ENCODE results near the gene ZNF277.
"Not testable (repeated sequence)": the region's sequence is repeated elsewhere in the genome, so short reads cannot be mapped to it uniquely, and the experiment has no call there.

Gene ZNF277

DNA sequence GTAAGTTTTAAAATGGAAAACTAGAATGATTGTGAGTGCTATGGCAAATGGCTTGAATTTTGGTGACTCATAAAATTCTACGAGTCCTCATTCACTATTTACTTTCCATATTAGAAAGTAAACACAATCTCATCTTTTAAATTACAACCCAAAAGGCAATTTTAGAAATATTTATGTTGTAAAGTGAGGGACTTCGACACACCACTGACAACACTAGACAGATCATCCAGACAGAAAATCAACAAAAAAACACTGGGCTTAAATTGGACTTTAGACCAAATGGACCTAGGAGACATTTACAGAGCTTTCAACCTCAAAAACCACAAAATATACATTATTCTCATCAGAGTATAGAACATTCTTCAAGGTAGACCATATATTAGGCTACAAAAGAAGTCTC, 30.1 kb downstream of the ZNF277 start:
- Mint-ChIP-seq H3K27ac (no peak overlapping the region), H3K27me3 (no peaks in the 10 kb centered on the region), H3K4me1 (peaks cover 2 to 7% of the 10 kb centered on the region in 2 donors), H3K4me3 (no peak overlapping the region), H3K36me3 (peaks cover 14 to 23% of the 10 kb centered on the region in 2 donors), H3K9me3 (peaks cover 6 to 7% of the 10 kb centered on the region in 2 donors)
- no peak for ATAC-seq (replicated peaks)
- DNase-seq = no peak

DNA sequence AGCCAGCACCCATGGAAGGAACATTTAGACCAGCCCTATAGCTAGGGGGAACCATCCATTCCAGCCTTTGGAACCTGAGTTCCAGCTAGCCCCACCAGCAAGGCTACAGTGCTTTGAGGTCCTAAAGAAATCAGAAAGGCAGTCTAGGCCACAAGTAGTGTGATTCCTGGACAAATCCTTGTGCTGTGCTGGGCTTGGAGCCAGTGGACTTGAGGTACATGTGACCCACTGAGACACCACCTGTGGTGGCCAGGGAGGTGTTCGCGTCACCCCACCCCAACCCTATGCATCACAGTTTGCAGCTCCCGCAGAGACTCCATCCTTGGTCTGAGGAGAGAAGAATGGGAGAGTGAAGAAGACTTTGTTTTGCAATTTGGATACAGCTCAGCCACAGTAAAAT, 31.8 kb downstream of the ZNF277 start:
- Mint-ChIP-seq H3K27ac (no peak overlapping the region), H3K4me1 (peaks cover 1 to 2% of the 10 kb centered on the region in 2 donors), H3K4me3 (no peak overlapping the region), H3K36me3 (peaks cover 15 to 29% of the 10 kb centered on the region in 2 donors), H3K27me3 (no peaks in the 10 kb centered on the region), H3K9me3 (peaks cover 7 to 14% of the 10 kb centered on the region in 2 donors)
- ATAC-seq (replicated peaks) = no peak
- DNase-seq = no peak

DNA sequence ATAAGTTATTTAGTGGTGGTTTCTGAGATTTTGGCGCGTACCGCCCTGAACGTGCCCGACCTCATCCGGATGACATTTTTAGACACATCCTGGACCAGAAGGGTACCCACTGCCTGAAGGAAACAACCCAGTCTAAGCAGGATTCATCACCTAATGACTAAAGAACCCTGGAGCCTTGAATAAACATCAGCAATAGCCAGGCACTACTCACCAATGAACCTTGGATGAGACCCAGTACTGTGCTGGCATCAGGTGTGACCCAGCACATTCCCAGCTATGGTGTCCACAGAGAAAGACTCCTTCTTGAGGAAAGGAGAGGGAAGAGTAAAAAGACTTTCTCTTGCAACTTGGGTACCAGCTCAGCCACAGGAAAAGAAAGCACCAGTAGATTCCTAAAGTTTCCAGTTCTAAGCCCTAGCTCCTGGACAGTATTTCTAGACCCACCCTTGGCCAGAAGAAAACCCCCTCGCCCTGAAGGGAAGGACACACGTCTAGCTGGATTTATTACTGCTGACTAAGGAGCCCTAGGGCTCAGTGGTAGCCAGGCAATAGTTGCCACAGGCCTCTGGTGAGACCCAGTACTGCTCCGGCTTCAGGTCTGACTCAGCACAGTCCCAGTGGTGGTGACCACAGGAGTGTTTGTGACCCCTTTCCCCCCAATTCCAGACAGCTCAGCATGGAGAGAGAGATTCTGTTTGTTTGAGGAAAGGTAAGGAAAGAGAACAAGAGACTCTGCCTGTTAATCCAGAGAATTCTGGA, 32.5 kb downstream of the ZNF277 start:
- peaks cover 7 to 14% of the 10 kb centered on the region in 2 donors for H3K9me3 Mint-ChIP-seq
- peaks cover 0 to 2% of the 10 kb centered on the region in 2 donors for H3K4me1 Mint-ChIP-seq
- H3K4me3 Mint-ChIP-seq = no peak overlapping the region
- no peaks in the 10 kb centered on the region for H3K27me3 Mint-ChIP-seq
- H3K27ac Mint-ChIP-seq = no peak overlapping the region
- ATAC-seq (replicated peaks) (no peak), DNase-seq (no peak)
- peaks cover 15 to 29% of the 10 kb centered on the region in 2 donors for H3K36me3 Mint-ChIP-seq

DNA sequence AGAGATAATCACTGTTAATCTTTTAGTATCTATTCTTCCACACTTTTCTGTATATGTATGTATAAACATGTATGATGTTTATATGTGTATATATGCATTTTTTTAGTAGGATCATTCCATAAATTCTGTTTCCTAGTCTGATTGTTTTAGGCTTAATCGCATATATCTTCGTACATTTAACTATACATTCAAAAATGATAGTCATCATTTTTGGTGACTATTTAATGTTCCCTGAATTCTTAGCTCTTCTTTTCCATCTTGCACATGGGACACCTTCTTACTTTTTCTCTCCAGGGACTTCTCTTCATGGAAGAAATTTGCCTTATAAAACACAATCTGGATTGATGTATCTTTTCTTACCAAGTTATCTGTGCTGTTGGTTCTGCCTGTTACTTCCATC, 42.1 kb downstream of the ZNF277 start:
- Mint-ChIP-seq H3K4me1 (peaks cover 5 to 12% of the 10 kb centered on the region in 2 donors), H3K27ac (no peak overlapping the region)

DNA sequence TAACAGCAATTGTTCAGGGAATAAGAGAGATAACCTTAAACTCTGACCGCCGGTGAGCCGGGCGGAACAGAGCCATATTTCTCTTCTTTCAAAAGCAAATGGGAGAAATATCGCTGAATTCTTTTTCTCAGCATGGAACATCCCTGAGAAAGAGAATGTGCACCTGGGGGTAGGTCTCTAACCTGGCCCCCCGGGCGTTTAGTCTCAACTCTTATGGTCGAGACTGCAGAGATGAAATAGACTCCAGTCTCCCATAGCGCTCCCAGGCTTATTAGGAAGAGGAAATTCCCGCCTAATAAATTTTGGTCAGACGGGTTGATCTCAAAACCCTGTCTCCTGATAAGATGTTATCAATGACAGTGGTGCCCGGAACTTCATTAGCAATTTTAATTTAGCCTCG, 43.5 kb downstream of the ZNF277 start:
- peaks cover 5 to 19% of the 10 kb centered on the region in 2 donors for H3K36me3 Mint-ChIP-seq
- H3K9me3 Mint-ChIP-seq; H3K27me3 Mint-ChIP-seq; H3K4me3 Mint-ChIP-seq; H3K27ac Mint-ChIP-seq; ATAC-seq (replicated peaks); DNase-seq: not testable (repeated sequence)
- H3K4me1 Mint-ChIP-seq = peaks cover 16 to 18% of the 10 kb centered on the region in 2 donors

More for the DNA sequence above, 42.1 kb downstream of the ZNF277 start:
- Mint-ChIP-seq H3K9me3 (peaks cover 1 to 3% of the 10 kb centered on the region in 2 donors), H3K36me3 (peaks cover 5 to 20% of the 10 kb centered on the region in 2 donors), H3K27me3 (no peaks in the 10 kb centered on the region), H3K4me3 (no peak overlapping the region)
- ATAC-seq (replicated peaks) (no peak), DNase-seq (no peak)

DNA sequence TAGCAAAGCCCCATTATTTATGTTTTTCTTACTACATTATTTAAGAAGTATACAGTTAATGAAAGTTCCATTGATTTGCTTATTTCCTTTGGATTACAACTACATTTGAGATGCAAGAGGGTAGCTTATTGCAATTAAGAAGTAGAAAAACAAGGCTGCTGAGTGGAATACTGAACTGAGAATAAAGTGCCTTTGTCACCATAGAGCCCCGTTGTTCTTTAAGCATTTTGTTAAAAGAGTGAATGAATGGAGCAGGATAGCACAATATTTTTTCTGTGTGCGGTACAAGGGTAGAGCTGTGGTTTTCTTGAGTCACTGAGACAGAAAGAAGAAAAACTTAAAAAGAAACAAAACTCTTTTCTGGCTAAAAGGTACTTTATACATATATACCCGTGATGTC, 45.6 kb downstream of the ZNF277 start:
- Mint-ChIP-seq H3K36me3 (peaks cover 3 to 8% of the 10 kb centered on the region in 2 donors), H3K27ac (no peak overlapping the region), H3K27me3 (no peaks in the 10 kb centered on the region), H3K4me3 (no peak overlapping the region), H3K9me3 (peaks cover 1 to 3% of the 10 kb centered on the region in 2 donors), H3K4me1 (peaks cover 19 to 20% of the 10 kb centered on the region in 2 donors)
- DNase-seq (no peak), ATAC-seq (replicated peaks) (no peak)

DNA sequence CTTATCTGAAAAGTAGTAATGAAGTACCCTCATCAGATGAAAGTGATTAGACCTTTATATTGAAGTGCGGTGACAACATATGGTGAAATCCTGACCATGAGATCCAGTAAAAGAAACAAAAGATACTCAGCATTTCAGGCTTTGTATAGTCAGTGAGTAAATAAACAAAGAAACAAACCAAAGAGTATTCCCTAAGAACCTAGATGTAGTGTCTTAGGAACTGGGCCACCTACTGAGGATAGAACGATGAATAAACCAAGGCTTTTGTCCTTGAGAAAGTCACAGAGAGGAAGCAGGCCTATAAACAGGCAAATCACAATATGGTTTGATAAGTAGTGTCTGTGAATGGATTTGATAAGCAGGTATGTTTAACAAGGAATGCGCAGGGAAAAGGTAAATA, 46.2 kb downstream of the ZNF277 start:
- Mint-ChIP-seq H3K4me3 (no peak overlapping the region), H3K4me1 (peaks cover 19 to 20% of the 10 kb centered on the region in 2 donors), H3K9me3 (peaks cover 1 to 3% of the 10 kb centered on the region in 2 donors), H3K27me3 (no peaks in the 10 kb centered on the region), H3K27ac (no peak overlapping the region), H3K36me3 (peaks cover 3 to 8% of the 10 kb centered on the region in 2 donors)
- ATAC-seq (replicated peaks) (no peak), DNase-seq (no peak)

DNA sequence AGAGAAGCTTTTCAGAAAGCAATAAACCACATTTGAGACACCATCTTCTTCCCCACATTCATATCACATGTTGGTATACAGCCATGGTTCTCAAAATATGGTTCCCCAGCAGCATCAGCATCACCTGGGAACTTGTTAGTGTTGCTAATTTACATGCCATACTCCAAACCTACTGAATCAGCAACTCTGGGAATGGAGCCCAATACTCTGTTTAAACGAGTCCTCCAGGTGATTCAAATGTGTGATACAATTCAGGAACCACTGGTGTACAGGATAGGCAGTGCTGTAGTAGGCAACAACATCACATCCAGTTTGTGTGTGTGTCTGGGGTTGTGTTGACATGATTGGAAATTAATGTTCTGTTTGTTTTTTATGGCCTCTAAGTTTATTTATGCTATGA, 47.7 kb downstream of the ZNF277 start:
- H3K9me3 Mint-ChIP-seq = no peaks in the 10 kb centered on the region
- DNase-seq (no peak), ATAC-seq (replicated peaks) (no peak)
- H3K27ac Mint-ChIP-seq = no peak overlapping the region
- H3K27me3 Mint-ChIP-seq = no peaks in the 10 kb centered on the region
- no peak overlapping the region for H3K4me3 Mint-ChIP-seq
- peaks cover 2 to 5% of the 10 kb centered on the region in 2 donors for H3K36me3 Mint-ChIP-seq
- H3K4me1 Mint-ChIP-seq = peaks cover 19 to 20% of the 10 kb centered on the region in 2 donors

DNA sequence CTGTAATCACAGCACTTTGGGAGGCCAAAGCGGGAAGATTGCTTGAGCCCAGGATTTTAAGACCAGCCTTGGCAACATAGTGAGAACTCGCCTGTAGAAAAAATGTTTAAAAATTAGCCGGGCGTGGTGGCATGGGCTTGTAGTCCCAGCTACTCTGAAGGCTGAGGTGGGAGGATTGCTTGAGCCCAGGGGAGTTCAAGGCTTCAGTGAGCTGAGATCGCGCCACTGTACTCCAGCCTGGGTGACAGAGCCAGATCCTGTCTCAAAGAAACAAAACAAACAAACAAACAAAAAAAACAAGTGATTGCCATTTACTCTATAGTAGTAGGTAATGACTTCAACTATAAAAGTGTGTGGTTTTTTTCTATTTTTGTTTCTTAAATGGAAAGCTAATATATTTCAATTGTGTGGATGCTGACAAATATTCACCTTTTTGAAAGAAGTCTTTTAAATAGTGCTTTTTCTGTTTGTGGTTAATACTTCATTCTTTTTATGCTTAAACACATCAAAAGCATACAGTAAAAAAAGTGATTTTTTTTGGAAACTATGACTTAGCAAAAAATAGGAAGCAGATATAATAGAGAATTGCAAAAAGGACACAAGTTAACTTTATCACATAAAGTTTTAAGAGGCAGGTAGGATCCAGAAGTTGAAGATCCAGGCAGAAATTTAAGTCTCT, 48.4 kb downstream of the ZNF277 start:
- DNase-seq (no peak), ATAC-seq (replicated peaks) (no peak)
- Mint-ChIP-seq H3K27ac (no peak overlapping the region), H3K4me3 (no peak overlapping the region), H3K27me3 (no peaks in the 10 kb centered on the region), H3K9me3 (no peaks in the 10 kb centered on the region), H3K4me1 (peaks cover 20 to 24% of the 10 kb centered on the region in 2 donors), H3K36me3 (peaks cover 2 to 5% of the 10 kb centered on the region in 2 donors)

DNA sequence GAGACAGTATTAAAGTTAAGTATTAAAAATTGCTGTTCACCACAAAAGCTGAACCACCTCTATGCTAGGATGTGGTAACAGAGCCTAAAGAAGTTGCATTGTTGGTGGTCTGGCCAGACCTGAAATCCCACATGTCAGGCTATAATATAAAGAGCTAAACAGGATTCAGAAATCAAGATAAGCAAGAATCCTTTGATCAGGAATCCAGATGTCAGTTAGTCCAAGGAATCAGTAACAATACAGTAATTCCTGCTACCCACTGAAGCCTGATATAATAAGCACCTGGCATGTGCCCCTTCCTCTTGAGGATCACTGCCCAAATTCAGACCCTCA, 48.9 kb downstream of the ZNF277 start:
- DNase-seq (no peak), ATAC-seq (replicated peaks) (no peak)
- Mint-ChIP-seq H3K9me3 (no peaks in the 10 kb centered on the region), H3K4me1 (peaks cover 20 to 26% of the 10 kb centered on the region in 2 donors), H3K27me3 (no peaks in the 10 kb centered on the region), H3K27ac (no peak overlapping the region), H3K36me3 (peaks cover 2 to 5% of the 10 kb centered on the region in 2 donors), H3K4me3 (no peak overlapping the region)

DNA sequence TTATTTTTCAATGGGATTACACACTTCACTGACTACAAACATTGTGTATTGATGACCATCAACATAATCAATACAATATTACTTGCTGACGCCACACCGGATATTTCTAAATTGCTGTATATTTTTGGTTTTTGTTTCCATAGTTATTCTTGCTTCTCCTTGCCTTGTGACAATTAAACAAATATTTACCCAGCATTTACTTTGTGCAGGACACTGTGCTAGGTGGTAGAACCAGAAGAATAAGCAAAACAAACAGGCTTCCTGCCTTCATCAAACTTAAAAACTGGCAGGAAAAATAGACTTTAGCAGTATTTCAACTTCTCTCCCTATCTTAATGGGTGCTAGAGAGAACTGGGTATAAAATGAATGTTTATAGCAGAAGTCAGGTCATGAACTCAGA, 50.6 kb downstream of the ZNF277 start:
- Mint-ChIP-seq H3K4me1 (peaks cover 18 to 39% of the 10 kb centered on the region in 2 donors), H3K4me3 (no peak overlapping the region), H3K9me3 (no peaks in the 10 kb centered on the region), H3K36me3 (peaks cover 0 to 4% of the 10 kb centered on the region in 2 donors), H3K27ac (no peak overlapping the region), H3K27me3 (no peaks in the 10 kb centered on the region)
- no peak for DNase-seq
- no peak for ATAC-seq (replicated peaks)

DNA sequence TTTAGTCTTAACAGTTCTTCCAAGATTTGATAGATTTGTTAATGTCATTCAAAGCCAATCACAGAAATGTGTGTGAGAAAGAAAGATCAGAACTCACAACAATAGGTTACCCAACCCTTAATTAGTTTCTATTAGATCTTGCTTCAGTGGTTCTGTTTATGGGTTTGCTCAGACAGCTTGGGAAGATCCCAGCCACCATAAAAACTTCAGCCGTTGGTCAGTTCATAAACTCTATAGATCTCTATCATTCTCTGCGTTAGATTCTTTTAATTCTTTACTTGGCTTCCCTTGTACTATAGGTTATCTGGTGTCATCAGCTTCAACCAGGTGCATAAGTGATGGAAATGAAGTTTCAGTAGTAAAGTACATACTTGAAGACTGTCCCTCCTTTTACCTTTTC, 54.4 kb downstream of the ZNF277 start:
- DNase-seq = no peak

DNA sequence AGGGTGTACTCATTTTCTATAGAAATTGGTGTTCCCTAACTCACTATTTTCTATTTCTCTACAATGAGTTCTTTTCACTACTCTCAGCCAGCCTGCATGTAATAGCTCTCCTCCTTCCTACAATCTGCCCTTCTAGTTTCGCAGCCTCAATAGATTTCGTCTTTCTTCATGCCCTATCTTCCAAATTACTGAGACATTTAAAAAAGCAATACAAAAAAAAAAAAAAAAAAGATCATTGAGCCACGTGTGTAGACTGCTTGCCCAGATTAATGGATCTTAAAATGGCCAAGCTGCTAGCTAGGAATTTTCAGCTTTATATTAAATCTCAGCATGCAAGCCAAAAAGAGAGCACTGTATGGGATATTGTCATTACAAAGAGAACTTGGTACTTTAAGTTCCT, 55.5 kb downstream of the ZNF277 start:
- H3K36me3 Mint-ChIP-seq = peaks cover 3 to 4% of the 10 kb centered on the region in 2 donors
- peaks cover 13 to 42% of the 10 kb centered on the region in 2 donors for H3K4me1 Mint-ChIP-seq
- DNase-seq (no peak), ATAC-seq (replicated peaks) (no peak)
- no peak overlapping the region for H3K4me3 Mint-ChIP-seq
- no peak overlapping the region for H3K27ac Mint-ChIP-seq
- H3K9me3 Mint-ChIP-seq = no peaks in the 10 kb centered on the region
- no peaks in the 10 kb centered on the region for H3K27me3 Mint-ChIP-seq

More for the DNA sequence above, 54.4 kb downstream of the ZNF277 start:
- Mint-ChIP-seq H3K36me3 (peaks cover 3 to 4% of the 10 kb centered on the region in 2 donors), H3K4me3 (no peak overlapping the region), H3K27me3 (no peaks in the 10 kb centered on the region), H3K27ac (no peak overlapping the region), H3K9me3 (no peaks in the 10 kb centered on the region), H3K4me1 (peaks cover 13 to 42% of the 10 kb centered on the region in 2 donors)
- no peak for ATAC-seq (replicated peaks)

DNA sequence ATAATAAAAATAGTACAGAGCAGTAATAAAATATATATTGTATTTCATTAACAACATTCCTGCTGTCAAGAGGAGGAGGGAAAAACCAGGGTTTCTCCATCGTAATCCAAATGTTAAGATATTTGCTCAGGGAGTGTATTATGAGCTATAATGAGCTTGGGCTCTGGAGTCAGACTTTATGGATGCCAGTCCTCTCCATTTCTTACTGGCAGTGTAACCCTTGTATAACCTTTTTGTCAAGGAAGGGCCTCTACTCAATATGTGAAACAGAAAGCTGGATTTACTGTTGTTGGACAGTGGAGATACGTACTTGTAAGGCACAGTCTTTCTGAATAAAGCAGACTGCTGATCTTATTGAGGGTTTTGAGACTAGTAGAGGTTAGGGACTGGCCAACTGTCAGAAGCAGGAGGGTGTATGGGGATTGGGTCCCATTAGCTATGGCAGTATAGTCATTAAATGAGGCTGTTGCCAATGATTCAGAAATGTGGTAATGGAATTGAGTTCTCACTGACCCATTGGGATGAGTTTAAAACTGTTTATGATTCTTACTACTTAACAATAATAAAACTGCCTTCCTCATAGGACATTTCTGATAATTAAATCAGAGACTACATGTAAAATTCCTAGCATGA, 56.5 kb downstream of the ZNF277 start:
- Mint-ChIP-seq H3K9me3 (no peaks in the 10 kb centered on the region), H3K36me3 (peaks cover 4 to 5% of the 10 kb centered on the region in 2 donors), H3K4me3 (no peak overlapping the region), H3K4me1 (peaks cover 13 to 42% of the 10 kb centered on the region in 2 donors), H3K27ac (no peak overlapping the region), H3K27me3 (no peaks in the 10 kb centered on the region)
- DNase-seq (no peak), ATAC-seq (replicated peaks) (no peak)
